HCT116 (cell line): ENCODE data around the gene PRRX1. TPM values are rescaled to one million over a fixed set of nuclear protein-coding genes. Genes with fewer than 3 reads are reported as not detected.

ENCODE experiments used
- ATAC-seq: fragments of 200-7000 bp; cut with Tn5 transposase; 2 replicates; pipeline ENCODE4 v1.9.1; 2020; ENCODE audit warnings: mild to moderate bottlenecking, moderate library complexity
- BruUV-seq: library from RNA; stranded (reverse); fragments of 400-500 nt; replicated peaks from 2 replicates; lab custom pipeline; 2021; lab: Mats Ljungman, UMichigan
- CTCF ChIA-PET: fragments of 300-600 bp; sonication (Branson Sonifier 250); formaldehyde crosslinking; loops from one replicate; lab custom pipeline; 2021; ENCODE audit warnings: antibody characterized with exemption; lab: Charles Lee
- POLR2A ChIA-PET: fragments of 300-600, 350-600 bp; sonication (Branson Sonifier 250); formaldehyde crosslinking; loops from one replicate; lab custom pipeline; 2021; ENCODE audit warnings: antibody characterized with exemption; lab: Charles Lee
- RAD21 ChIA-PET, 2 experiments: fragments of 300-600 bp; sonication (Branson Sonifier 250); formaldehyde crosslinking; loops; one replicate each; lab custom pipeline; 2023; ENCODE audit warnings: low total read pairs in 2 of 2; ENCODE audit not compliant: uncharacterized antibody in 2 of 2, unreplicated experiment in 2 of 2, low non-redundant PET in 1 of 2; lab: Charles Lee
- DNase-seq: peaks from one replicate; pipeline ENCODE4 v3.0.0-alpha.2; 2010; ENCODE audit warnings: low read depth, low spot score
- H2AFZ ChIP-seq: fragments of 200-600 bp; shearing (Covaris generic), sonication (generic); 2 replicates; pipeline ENCODE4 v1.6.1; 2017; ENCODE audit warnings: low read depth, mixed run types, mixed read lengths, antibody characterized with exemption, low read length; ENCODE audit not compliant: poor library complexity, severe bottlenecking
- H3K27ac ChIP-seq: 2 replicates; pipeline ENCODE4 v1.5.1; 2012; ENCODE audit warnings: low read depth, low read length
- H3K27me3 ChIP-seq: fragments of 200-600 bp; sonication (generic); 2 replicates; pipeline ENCODE4 v1.6.1; 2016; ENCODE audit warnings: mixed run types, low read length, mixed read lengths; ENCODE audit not compliant: insufficient read depth
- H3K36me3 ChIP-seq, 2 experiments: fragments of 200-500 bp in 1 of 2; fragments of 200-600 bp in 1 of 2; sonication (Bioruptor generic) in 1 of 2; sonication (generic) in 1 of 2; 2 replicates each; pipeline versions ENCODE4 v1.5.1 to v1.6.1; 2014 to 2016; ENCODE audit warnings: low read length in 2 of 2, inconsistent platforms in 1 of 2, mixed read lengths in 1 of 2, mixed run types in 1 of 2; ENCODE audit not compliant: insufficient read depth in 2 of 2, control insufficient read depth in 1 of 2
- H3K4me1 ChIP-seq, 2 experiments: fragments of 200-600 bp in 1 of 2; sonication (generic) in 1 of 2; 2 replicates each; pipeline versions ENCODE4 v1.5.1 to v1.6.1; 2012 to 2017; ENCODE audit warnings: low read length in 2 of 2, inconsistent platforms in 1 of 2, mild to moderate bottlenecking in 1 of 2, mixed read lengths in 1 of 2, mixed run types in 1 of 2, moderate library complexity in 1 of 2; ENCODE audit not compliant: insufficient read depth in 2 of 2, control insufficient read depth in 1 of 2
- H3K4me2 ChIP-seq: fragments of 200-600 bp; sonication (generic); 2 replicates; pipeline ENCODE4 v1.6.1; 2017; ENCODE audit warnings: mixed run types, low read length, mixed read lengths
- H3K4me3 ChIP-seq, 2 experiments: fragments of 200-600 bp in 1 of 2; sonication (generic) in 1 of 2; replicated peaks in 1 of 2; 2 replicates each; pipeline ENCODE4 v1.5.1; 2011 to 2016; ENCODE audit warnings: low read length in 2 of 2, control low read depth in 1 of 2, low read depth in 1 of 2, mild to moderate bottlenecking in 1 of 2, mixed read lengths in 1 of 2, mixed run types in 1 of 2
- H3K79me2 ChIP-seq: fragments of 200-600 bp; sonication (generic); 2 replicates; pipeline ENCODE4 v1.6.1; 2017; ENCODE audit warnings: mild to moderate bottlenecking, mixed run types, low read length, moderate library complexity, mixed read lengths; ENCODE audit not compliant: insufficient read depth
- H3K9ac ChIP-seq: fragments of 200-600 bp; sonication (generic); 2 replicates; pipeline ENCODE4 v1.6.1; 2016; ENCODE audit warnings: low read length, mixed read lengths
- H3K9me2 ChIP-seq: fragments of 200-600 bp; sonication (generic), shearing (Covaris generic); 2 replicates; pipeline ENCODE4 v1.6.1; 2017; ENCODE audit warnings: mixed run types, mild to moderate bottlenecking, moderate library complexity; ENCODE audit not compliant: insufficient read depth
- H3K9me3 ChIP-seq, 2 experiments: fragments of 200-500 bp in 1 of 2; fragments of 200-600 bp in 1 of 2; sonication (Bioruptor generic) in 1 of 2; sonication (generic) in 1 of 2; 2 replicates each; pipeline ENCODE4 v1.6.1; 2014 to 2017; ENCODE audit warnings: low read length in 2 of 2, mixed read lengths in 2 of 2, inconsistent platforms in 1 of 2, low read depth in 1 of 2, mild to moderate bottlenecking in 1 of 2, mixed run types in 1 of 2, moderate library complexity in 1 of 2; ENCODE audit not compliant: control insufficient read depth in 1 of 2, insufficient read depth in 1 of 2
- H4K20me1 ChIP-seq: fragments of 200-600 bp; sonication (generic), shearing (Covaris generic); 2 replicates; pipeline ENCODE4 v1.6.1; 2017; ENCODE audit warnings: mixed run types, mild to moderate bottlenecking, moderate library complexity; ENCODE audit not compliant: insufficient read depth
- CBX3 ChIP-seq: IDR thresholded peaks from 2 replicates; pipeline ENCODE4 v1.6.1; 2012; ENCODE audit warnings: low read depth
- CEBPB ChIP-seq: IDR thresholded peaks from 2 replicates; pipeline ENCODE4 v1.6.1; 2012; ENCODE audit warnings: low read depth
- EGR1 ChIP-seq: IDR thresholded peaks from 2 replicates; pipeline ENCODE4 v1.6.1; 2012; ENCODE audit warnings: low read depth
- ELF1 ChIP-seq: IDR thresholded peaks from 2 replicates; pipeline ENCODE4 v1.6.1; 2012; ENCODE audit warnings: low read depth, borderline replicate concordance
- EZH2 ChIP-seq: fragments of 200-600 bp; sonication (generic); IDR thresholded peaks from 2 replicates; pipeline ENCODE4 v1.6.1; 2017; ENCODE audit warnings: antibody characterized with exemption, mixed run types
- EZH2phosphoT487 ChIP-seq: fragments of 200-600 bp; IDR thresholded peaks from 2 replicates; pipeline ENCODE4 v1.6.1; 2018; ENCODE audit warnings: antibody characterized with exemption, borderline replicate concordance
- JUND ChIP-seq: IDR thresholded peaks from 2 replicates; pipeline ENCODE4 v1.6.1; 2012
- POLR2A ChIP-seq: IDR thresholded peaks from 2 replicates; pipeline ENCODE4 v1.7.0; 2011; ENCODE audit warnings: borderline replicate concordance; ENCODE audit not compliant: insufficient read depth, insufficient read length; ENCODE audit errors: extremely low read depth
- POLR2AphosphoS5 ChIP-seq: IDR thresholded peaks from 2 replicates; pipeline ENCODE4 v1.6.1; 2011; ENCODE audit warnings: mild to moderate bottlenecking, low read depth, low read length, moderate library complexity
- RAD21 ChIP-seq: IDR thresholded peaks from 2 replicates; pipeline ENCODE4 v1.6.1; 2012; ENCODE audit warnings: low read depth, mild to moderate bottlenecking
- SIN3A ChIP-seq: IDR thresholded peaks from 2 replicates; pipeline ENCODE4 v1.6.1; 2012; ENCODE audit warnings: low read depth
- SRF ChIP-seq: IDR thresholded peaks from 2 replicates; pipeline ENCODE4 v1.6.1; 2012; ENCODE audit warnings: low read depth
- ZFX ChIP-seq: fragments of 450-650 bp; IDR thresholded peaks from 2 replicates; pipeline ENCODE4 v1.6.1; 2017
- ZNF274 ChIP-seq: fragments of 200-500 bp; sonication (Bioruptor generic); IDR thresholded peaks from 2 replicates; pipeline ENCODE4 v1.6.1; 2014; ENCODE audit warnings: mild to moderate bottlenecking, low read depth, low read length, inconsistent platforms
- intact Hi-C: fragments of 100-400 bp; cut with micrococcal nuclease; formaldehyde crosslinking; loops from 2 replicates; pipeline ENCODE4 v1.10.0; 2022
- total RNA-seq: library from RNA; stranded (reverse); gene quantifications from one replicate; pipeline ENCODE4 v1.2.1, GENCODE V29; 2021; ENCODE audit not compliant: unreplicated experiment
- TF ChIP-seq, protein P1 (sequence below): IDR thresholded peaks from 2 replicates; pipeline ENCODE4 v1.6.1; 2012; ENCODE audit warnings: low read depth
- TF ChIP-seq, protein P2 (sequence below): IDR thresholded peaks from 2 replicates; pipeline ENCODE4 v1.6.1; 2012
- TF ChIP-seq, protein P3 (sequence below): IDR thresholded peaks from 2 replicates; pipeline ENCODE4 v1.6.1; 2012

The PRRX1 gene
- total RNA-seq, 1 experiment from 2014 or later: 0.37 TPM

DNA sequence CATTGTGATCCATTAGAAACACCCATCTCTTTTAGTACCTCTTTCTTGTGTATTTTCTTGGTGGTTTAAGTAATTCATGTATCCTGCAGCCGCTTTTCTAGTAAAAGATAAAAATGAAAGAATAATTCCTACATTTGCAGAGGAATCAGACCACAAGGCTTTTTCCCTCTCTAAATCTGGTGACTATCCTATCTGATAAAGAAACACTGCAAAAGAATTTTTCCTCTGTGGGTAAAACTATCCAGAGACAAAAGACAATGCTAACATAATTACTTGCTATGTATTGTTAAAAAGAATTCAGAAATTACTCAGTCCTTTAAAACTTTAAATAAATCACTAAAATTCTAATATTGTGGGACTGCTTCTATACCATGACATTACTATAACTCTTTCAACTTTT is 51.0 kb downstream of the PRRX1 start (continued):
- TF ChIP-seq, protein P1, sequence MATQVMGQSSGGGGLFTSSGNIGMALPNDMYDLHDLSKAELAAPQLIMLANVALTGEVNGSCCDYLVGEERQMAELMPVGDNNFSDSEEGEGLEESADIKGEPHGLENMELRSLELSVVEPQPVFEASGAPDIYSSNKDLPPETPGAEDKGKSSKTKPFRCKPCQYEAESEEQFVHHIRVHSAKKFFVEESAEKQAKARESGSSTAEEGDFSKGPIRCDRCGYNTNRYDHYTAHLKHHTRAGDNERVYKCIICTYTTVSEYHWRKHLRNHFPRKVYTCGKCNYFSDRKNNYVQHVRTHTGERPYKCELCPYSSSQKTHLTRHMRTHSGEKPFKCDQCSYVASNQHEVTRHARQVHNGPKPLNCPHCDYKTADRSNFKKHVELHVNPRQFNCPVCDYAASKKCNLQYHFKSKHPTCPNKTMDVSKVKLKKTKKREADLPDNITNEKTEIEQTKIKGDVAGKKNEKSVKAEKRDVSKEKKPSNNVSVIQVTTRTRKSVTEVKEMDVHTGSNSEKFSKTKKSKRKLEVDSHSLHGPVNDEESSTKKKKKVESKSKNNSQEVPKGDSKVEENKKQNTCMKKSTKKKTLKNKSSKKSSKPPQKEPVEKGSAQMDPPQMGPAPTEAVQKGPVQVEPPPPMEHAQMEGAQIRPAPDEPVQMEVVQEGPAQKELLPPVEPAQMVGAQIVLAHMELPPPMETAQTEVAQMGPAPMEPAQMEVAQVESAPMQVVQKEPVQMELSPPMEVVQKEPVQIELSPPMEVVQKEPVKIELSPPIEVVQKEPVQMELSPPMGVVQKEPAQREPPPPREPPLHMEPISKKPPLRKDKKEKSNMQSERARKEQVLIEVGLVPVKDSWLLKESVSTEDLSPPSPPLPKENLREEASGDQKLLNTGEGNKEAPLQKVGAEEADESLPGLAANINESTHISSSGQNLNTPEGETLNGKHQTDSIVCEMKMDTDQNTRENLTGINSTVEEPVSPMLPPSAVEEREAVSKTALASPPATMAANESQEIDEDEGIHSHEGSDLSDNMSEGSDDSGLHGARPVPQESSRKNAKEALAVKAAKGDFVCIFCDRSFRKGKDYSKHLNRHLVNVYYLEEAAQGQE: no peak
- TF ChIP-seq CEBPB: no peak

GRCh38 chr1:170716835-170717429 is 53.0 kb downstream of the PRRX1 start:
- BruUV-seq: no TSS peak
- H3K9me3 ChIP-seq: no peaks in the 10 kb centered on the region
- no peak overlapping the region for H3K27ac ChIP-seq
- RAD21 ChIA-PET: no interaction called here
- no peak for ATAC-seq
- H4K20me1 ChIP-seq: no peaks in the 10 kb centered on the region
- no peaks in the 10 kb centered on the region for H3K9me2 ChIP-seq
- no peaks in the 10 kb centered on the region for H3K27me3 ChIP-seq
- no peak overlapping the region for H3K4me2 ChIP-seq
- CTCF ChIA-PET: interaction anchor here (0.6 kb wide), 1 partner anchor 28 kb away, joined by 3 read pairs; no protein-coding TSS in a partner anchor
- no peak overlapping the region for H2AFZ ChIP-seq
- no peaks in the 10 kb centered on the region for H3K79me2 ChIP-seq
- no peak for DNase-seq
- H3K36me3 ChIP-seq: no peaks in the 10 kb centered on the region
- intact Hi-C loops: no loop called here
- H3K9ac ChIP-seq: no peak overlapping the region
- no peak overlapping the region for H3K4me3 ChIP-seq
- no peaks in the 10 kb centered on the region for H3K4me1 ChIP-seq
- POLR2A ChIA-PET: interaction anchor here (1.5 kb wide), 1 partner anchor 8 kb away, joined by 3 read pairs; no protein-coding TSS in a partner anchor
- TF ChIP-seq POLR2A: no peak
- no peak for TF ChIP-seq CBX3
- TF ChIP-seq ELF1: no peak
- TF ChIP-seq EZH2: no peak
- no peak for TF ChIP-seq ZNF274
- no peak for TF ChIP-seq RAD21
- no peak for TF ChIP-seq SRF
- TF ChIP-seq EZH2phosphoT487: no peak
- TF ChIP-seq, protein P2, sequence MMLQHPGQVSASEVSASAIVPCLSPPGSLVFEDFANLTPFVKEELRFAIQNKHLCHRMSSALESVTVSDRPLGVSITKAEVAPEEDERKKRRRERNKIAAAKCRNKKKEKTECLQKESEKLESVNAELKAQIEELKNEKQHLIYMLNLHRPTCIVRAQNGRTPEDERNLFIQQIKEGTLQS: no peak
- no peak for TF ChIP-seq ZFX
- no peak for TF ChIP-seq SIN3A
- TF ChIP-seq EGR1: no peak
- TF ChIP-seq, protein P1: no peak
- TF ChIP-seq POLR2AphosphoS5: no peak
- TF ChIP-seq, protein P3, sequence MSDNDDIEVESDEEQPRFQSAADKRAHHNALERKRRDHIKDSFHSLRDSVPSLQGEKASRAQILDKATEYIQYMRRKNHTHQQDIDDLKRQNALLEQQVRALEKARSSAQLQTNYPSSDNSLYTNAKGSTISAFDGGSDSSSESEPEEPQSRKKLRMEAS: no peak
- TF ChIP-seq JUND: no peak
